Germinal center (tissue), 1 donor: ENCODE measurements around the gene CCDC141.
"Not testable (repeated sequence)": the region's sequence is repeated elsewhere in the genome, so short reads cannot be mapped to it uniquely, and the experiment has no call there.

Experiments
- DNase-seq: peaks from one replicate; pipeline ENCODE4 v3.0.0; 2012; ENCODE audit warnings: mixed read lengths, low spot score

The CCDC141 gene

DNA sequence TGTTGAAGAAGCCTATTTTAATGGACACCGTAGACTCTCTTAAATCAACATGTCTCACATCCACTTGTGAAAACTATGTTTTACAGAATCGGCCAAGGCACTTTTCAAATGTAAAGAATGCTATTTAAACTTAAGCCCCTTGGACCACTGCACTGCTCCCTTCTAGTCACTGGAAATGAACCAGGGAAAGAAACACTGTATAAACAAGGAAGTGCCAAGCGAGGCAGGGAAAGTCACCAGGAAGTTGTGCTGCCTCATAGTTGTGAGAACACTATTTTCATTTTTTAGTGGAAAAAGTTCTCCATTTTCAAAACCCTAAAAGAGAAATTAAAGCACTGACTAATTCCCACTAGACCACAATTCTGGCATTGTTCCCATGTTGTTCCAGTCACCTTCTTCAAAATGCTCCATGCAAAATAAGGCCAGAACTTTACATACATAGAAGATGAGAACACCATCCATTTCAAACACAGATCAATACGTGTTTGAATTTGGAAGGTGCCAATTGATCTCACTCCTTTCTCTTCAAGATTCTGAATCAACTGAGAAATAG lies 13.5 kb downstream of the CCDC141 start:
- no peak for DNase-seq

DNA sequence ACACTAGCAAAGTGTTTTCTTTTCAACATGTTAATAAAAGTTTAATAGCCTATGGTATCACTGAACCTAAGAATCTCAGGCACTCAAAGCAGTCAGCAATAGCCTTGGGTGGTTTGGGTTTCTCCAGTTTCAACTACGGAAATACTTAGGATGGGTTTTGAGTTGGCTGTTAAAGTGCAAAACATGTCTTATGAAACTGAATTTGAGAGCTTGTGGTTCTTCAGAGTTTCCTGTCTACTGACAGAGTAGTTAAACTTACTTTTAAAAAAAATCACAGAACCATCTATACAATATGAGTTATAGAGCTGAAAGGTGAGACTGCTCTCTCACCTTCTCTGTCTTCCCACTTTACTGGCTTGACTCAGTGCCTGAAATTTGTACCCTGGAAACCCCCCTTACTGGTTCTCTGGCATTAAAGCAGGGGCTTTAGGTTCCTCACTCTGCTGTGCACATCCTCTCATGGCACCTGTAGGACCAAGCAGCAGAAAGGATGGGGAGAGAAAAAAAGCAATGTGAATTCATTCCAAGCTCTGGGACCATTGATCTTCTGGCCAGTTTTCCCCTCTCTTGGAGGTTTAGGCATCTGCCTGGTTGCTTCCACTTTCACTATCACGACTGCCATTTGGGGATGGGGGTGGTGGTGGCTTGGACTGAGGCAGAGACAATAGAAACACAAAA lies 18.1 kb downstream of the CCDC141 start:
- no peak for DNase-seq

DNA sequence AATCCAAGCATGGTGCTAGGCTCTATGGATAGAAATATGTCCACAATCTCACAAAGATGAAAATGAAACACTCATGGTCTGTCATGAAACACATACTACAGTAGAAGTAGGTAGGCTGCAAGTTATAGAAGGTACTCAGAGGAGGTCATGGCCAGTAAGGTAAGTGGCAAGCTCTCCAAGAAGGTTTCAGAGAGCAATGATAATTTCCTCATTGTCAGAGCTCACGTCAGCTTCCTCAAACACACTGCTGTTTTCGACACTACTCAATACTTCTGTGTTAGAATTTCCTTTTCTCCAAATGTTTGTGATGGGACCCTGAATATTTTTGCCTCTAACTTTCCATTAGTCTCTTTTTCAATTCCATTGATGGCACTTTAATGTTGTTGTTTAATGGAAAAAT lies 25.5 kb downstream of the CCDC141 start:
- no peak for DNase-seq

DNA sequence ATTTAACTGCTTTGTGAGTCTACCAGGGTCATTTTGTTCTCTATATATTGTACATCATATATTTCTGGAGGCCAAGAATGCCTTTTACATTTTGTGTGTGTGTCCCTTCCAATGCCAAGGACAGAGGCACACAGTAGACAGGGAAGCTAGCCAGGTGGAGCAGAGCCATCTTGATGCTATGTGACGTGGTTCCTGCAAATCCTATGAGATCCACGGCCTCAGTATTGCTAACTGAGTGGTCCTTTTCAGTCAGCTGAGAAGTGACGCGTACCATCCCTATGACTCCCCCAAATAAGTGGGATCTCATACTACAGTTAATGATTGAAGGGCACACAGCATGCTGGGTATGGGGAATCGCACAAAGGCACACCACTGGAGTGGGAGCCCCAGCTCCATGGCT lies 27.3 kb downstream of the CCDC141 start:
- DNase-seq: no peak

DNA sequence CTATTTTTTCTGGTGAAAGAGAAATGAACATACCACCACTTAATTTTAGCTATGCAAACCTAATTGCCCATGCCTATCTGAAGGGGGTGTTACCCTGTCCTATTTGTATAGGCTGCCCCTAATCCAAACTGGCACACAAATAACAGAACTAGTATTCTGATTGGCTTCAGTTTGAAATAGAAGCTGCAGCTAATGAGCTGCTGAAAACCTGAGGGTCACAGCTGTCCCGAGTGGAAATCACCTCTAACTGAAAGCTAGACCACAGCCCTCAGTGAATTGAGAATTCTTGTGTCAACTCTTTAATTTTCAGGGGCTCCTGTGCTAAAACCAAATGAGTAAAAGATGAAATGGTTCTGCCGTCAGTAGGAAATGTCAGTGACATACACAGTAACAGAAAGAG lies 28.7 kb downstream of the CCDC141 start:
- peak; percentile 71 for DNase-seq

DNA sequence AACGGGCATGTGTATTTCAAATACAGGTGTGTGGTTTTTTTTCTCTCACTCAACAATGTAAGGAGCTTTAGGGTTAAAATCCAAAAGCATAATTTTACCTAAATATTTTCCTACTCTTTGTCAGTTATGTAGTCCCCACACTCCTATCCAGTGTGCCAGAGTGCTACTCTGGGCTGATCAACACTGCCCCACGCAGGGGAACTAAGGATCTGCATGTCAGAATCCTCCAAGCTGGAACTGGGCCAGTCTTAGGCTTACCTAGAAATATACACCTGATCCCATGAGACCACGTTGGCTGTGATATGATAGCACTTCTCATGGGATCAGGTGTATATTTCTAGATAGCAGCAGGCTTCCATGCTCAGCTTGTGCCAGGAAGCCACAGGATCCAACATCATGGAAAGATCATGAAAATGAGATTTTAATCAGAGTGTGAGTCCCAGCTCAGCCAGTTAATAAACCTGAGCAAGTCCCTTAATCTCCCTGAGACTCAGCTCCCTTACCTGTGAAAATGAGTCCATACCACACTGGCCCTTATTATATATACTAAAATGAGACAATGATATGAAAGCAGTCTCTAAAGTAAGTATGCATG lies 29.7 kb downstream of the CCDC141 start:
- DNase-seq: peak; percentile 48

DNA sequence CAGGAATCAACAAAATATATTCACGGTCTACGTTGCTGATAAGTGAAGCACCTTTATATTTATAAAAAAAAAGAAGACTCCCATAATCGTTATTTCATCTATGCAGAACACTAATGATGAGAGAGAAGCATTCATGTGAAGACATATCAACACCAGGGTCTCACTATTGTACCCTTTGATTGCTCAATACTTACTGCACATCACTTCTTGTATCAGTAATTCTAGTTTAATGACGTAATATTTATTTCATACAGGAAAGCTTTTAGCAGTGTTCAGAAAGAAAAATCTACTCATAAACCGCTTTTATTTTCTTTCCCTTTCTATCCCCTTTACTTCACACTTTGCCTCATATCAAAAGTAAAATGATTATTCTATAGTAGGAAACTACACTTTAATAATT lies 30.7 kb downstream of the CCDC141 start:
- no peak for DNase-seq

DNA sequence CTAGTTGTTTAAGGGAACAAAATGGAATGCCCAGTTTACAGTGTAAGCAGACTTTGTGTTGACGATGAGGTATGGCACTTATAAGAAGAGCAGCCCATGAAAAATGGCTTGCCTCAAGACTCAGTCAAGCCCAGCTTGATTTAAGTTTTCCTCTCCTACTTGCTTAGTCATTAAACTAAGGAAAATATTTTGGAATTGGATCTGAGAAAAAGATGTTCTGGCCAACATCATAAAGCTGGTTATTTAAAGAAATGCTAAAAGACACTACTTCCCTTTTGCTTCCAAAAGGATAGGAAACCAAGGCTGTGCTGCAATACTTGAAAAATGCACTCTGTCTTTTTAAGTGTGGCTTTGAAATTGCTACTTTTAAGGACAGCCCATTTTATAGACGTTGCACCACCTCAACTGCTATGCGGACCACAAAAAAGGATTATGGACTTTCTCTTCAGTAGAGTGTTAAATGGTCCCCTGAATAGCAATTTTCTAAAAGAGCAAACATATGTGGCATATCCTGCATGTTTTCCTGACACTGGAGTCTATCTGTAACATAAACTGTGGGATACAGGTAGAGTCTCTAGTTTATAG lies 32.1 kb downstream of the CCDC141 start:
- DNase-seq: no peak

DNA sequence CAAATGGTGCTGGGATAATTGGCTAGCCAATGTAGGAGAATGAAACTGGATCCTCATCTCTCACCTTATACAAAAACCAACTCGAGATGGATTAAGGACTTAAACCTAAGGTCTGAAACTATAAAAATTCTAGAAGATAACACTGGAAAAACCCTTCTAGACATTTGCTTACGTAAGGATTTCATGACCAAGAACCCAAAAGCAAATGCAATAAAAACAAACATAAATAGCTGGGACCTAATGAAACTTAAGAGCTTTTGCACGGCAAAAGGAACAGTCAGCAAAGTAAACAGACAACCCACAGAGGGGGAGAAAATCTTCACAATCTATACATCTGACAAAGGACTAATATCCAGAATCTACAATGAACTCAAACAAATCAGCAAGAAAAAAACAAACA lies 35.7 kb downstream of the CCDC141 start:
- not testable (repeated sequence) for DNase-seq

DNA sequence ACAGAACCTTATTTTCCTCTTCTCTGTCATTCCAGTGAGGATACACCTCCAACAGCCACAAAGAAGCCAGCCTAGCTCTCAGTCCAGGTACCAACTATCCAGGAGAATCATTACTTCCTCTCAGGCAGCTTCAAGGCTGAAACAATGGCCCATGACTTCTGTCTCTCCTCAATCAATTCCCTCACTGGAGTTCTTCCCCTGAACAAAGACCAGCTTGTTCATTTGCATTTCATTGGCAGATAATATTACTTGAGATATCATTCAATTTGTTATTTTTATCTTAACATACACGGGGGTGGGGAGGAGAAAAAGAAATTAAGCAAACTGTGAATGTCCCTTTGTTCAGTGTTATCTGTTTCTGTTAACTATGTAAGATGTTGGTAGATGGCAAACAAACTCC lies 44.0 kb downstream of the CCDC141 start:
- no peak for DNase-seq

DNA sequence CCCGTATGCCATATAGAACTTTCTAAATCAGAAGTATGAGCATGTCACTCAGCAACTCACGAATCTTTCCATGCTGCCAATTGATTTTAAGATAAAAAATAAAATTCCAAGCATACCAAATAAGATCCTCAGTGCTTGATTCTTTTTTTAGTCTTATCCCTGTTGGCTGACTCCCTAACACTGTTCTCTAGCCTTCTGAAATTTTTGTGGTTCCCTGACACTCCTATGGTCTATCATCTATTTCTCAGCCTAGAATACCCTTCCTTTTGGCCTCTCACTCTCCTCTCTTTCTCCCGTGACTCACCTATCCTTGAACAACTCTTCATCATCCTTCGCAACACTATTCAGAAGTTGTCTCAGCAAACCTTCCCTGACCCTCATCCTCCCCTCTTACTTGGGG lies 50.5 kb downstream of the CCDC141 start:
- no peak for DNase-seq

DNA sequence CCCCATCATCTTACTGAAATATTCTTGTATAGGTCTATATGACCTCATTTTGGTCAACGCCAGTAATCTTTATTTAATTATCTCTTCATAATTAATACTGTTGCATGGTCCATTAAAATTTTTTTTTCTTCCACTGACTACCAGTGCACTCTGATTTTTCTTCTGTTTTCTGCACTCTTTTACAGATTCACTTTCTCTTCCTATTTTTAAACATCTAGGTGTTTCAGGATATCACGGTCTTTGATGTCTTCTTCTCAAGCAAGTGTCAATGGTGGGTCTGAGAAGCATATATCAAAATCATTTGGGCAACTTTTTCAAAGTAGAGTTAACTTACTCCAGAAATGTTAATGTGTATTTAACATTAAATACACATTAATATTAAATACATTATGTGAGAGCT lies 51.4 kb downstream of the CCDC141 start:
- DNase-seq: no peak

DNA sequence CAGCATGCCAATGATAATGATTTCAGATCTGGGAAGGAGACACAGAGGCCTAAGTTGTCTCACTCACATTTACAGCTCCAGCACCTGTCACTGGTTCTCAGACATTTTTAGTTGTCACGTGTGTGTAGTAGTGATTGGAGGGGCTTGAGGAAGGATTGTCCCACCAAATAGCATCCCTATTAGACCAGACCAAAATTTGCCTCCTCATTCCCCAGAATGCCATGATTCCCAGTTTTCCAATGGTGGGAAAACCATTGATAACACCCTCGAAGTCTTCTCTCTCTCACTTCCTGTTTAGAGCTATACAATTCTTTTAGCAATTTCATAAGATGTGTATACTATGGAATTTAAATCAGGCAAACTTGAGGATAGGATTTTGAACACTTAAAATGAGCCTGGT lies 52.5 kb downstream of the CCDC141 start:
- no peak for DNase-seq

DNA sequence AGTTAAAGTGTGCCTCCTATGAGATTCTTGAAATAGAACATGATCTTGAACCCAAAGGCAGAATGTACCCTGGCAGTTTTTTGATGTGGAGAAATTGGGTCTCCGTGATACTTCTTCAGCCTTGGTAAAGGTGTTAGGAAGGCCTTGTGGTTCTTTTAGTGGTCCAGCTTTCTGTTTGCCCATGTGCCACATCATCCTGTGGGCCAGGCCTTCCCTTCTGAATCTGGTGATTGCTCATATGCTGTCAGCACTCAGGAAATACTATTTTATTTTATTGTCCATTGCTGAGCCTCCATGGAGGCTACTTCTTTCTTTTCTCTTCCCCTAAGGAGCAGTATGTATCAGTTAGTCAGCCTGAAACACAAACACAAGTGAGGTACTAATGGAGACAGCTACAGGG lies 52.9 kb downstream of the CCDC141 start:
- DNase-seq: no peak

DNA sequence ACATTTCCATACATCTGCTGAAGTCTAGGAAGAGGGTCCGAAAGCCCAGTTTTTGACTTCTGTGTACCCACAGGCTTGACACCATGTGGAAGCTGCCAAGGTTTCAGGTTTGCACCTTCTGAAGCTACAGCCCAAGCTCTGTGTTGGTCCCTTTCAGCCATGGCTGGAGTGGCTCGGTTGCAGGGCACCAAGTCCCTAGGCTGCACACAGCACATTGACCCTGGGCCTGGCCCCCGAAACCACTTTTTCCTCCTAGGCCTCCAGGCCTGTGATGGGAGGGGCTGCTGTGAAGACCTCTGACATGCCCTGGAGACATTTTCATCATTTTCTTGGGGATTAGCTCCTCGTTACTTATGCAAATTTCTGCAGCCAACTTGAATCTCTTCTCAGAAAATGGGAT lies 55.7 kb downstream of the CCDC141 start:
- no peak for DNase-seq

DNA sequence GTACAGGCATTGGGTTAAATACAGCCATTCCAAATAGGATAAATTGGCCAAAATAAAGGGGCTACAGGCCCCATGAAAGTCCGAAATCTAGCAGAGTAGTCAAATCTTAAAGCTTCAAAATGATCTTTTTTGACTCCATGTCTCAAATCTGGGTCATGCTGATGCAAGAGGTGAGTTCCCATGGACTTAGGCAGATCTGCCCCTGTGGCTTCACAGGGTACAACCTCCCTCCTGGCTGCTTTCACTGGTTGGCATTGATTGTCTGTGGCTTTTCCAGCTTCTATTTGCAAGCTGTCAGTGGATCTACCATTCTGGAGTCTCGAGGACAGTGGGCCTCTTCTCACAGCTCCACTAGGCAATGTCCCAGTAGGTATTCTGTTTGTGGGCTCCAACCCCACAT lies 56.1 kb downstream of the CCDC141 start:
- DNase-seq: no peak

DNA sequence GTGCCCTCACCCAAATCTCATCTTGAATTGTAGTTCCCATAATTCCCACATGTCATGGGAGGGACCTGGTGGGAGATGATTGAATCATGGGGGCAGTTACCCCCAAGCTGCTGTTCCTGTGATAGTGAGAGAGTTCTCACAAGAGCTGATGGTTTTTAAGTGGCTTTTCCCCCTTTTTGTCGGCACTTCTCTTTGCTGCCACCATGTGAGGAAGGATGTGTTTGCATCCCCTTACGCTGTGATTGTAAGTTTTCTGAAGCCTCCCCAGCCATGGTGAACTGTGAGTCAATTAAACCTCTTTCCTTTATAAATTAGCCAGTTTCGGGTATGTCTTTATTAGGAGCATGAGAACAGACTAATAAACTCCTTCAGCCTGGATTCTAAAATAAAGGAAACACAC lies 57.2 kb downstream of the CCDC141 start:
- DNase-seq: not testable (repeated sequence)

DNA sequence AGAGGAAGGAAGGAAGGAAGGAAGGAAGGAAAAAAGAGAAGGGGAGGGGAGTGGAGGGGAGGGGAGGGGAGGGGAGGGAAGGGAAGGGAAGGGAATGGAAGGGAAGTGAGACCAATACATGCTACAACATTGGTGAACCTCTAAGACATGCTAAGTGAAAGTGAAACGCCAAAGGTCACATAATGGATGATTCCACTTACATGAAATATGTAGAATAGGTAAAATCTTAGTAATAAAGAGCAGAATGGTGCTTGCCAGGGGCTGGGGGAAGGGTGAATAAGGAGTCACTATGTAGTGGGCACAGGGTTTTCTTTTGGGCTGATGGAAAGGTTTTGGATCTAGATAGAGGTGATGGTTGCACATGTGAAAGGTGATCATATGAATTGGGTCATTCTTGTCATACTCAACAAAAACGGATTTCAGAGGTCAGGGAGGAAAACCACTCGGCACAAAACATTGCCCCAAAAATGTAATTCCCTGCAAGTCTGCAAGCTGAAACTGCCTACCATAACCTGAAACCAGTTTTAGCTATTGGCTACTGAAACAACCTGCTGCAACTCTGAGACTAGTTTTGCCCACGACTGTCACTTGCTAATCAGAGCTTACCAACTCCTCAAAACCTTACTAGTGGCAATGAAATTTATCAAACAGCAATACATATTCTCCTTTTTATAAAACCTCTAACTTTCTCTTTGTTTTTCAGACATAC lies 59.2 kb downstream of the CCDC141 start:
- no peak for DNase-seq

DNA sequence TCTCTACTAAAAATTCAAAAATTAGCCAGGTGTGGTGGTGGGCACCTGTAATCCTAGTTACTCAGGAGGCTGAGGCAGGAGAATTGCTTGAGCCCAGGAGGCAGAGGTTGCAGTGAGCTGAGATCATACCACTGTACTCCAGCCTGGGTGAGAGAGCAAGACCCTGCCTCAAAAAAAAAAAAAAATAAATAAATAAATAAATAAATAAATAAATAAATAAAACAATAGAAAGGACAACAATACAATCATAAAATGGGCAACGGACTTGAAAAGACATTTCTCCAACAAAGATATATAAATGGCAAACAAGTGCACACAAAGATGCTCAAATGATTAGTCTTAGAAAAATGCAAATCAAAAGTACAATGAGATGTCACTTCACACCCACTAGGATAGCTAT lies 60.5 kb downstream of the CCDC141 start:
- not testable (repeated sequence) for DNase-seq

DNA sequence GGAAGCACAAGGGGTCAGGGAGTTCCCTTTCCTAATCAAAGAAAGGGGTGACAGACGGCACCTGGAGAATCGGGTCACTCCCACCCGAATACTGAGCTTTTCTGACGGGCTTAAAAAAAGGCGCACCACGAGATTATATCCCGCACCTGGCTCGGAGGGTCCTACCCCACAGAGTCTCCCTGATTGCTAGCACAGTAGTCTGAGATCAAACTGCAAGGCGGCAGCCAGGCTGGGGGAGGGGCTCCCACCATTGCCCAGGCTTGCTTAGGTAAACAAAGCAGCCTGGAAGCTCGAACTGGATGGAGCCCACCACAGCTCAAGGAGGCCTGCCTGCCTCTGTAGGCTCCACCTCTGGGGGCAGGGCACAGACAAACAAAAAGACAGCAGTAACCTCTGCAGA lies 67.3 kb downstream of the CCDC141 start:
- not testable (repeated sequence) for DNase-seq

DNA sequence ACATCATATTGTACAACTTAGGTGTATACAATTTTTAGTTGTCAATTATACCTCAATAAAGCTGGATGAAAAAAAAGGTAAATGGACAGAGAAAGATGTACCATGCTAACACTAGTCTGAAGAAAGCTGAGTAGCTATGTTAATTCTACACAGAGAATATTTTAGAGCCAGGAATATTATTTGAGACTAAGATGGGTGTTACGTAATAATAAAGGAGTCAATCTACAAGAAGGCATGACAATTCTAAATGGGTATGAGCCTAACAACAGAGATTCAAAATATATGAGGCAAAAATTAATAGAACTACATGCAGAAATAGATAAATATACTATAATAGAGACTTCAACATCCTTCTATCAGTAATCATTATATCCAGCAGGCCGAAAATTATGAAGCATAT lies 69.1 kb downstream of the CCDC141 start:
- DNase-seq: no peak

DNA sequence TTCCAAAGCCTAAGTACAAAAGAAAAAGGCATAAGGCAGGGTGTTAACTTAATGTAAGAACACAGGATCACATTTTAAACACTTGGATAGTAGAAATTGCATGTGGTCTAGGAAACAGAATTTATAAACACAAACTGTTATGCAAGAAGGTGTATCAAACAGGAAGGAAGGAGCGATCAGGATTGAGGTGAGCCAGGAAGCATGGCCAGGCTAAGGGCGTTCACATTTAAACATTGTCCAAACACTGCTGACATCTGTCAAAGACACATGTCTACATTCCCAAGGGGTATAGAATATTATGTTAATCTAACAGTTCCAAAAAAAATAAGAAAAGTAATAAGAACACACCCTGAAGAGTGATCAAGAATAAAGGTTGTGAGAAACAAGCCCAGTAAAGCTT lies 71.3 kb downstream of the CCDC141 start:
- no peak for DNase-seq

DNA sequence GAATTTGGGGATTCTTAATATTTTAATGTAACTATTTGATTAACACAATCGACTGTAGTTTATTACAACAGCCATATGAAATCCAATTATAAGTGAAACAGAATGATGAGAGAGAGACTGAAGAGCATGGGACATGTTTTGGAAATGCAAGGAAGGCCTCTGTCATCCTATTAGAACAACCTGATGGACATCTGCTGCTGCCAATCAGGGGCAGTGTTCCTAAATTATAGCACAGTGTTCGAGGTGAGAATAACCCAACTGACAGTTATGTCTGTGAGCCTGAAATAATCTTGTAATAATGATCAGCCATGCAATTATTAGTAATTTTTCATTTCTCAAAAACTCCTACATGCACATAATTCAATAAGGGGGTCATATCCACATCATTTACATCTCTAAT lies 73.6 kb downstream of the CCDC141 start:
- DNase-seq: no peak
